Heart right ventricle (tissue), 16 donors: ENCODE results near the gene ACOT6. TPM values are rescaled to one million over a fixed set of nuclear protein-coding genes. Genes with fewer than 3 reads are reported as not detected.
"Not testable (repeated sequence)": the region's sequence is repeated elsewhere in the genome, so short reads cannot be mapped to it uniquely, and the experiment has no call there.

Source experiments
- ATAC-seq, 8 donors: fragments of 200-7000 bp; cut with Tn5 transposase; one replicate each; pipeline ENCODE4 v1.9.1; 2020; ENCODE audit warnings: mild to moderate bottlenecking in 8 of 8, moderate library complexity in 8 of 8, moderate number of reproducible peaks in 1 of 8
- DNase-seq, 2 donors: peaks; one replicate each; pipeline ENCODE4 v3.0.0-alpha.2; 2020
- H3K27ac ChIP-seq, 10 donors: fragments of 200-600 bp; sonication (generic) in 2 of 10; one replicate each; pipeline versions ENCODE4 v1.5.0 to v1.8.0; 2020 to 2022; ENCODE audit warnings: mild to moderate bottlenecking in 3 of 10
- H3K27me3 ChIP-seq, 7 donors: fragments of 200-600 bp; one replicate each; pipeline ENCODE4 v1.8.0; 2021 to 2022; ENCODE audit warnings: mild to moderate bottlenecking in 2 of 7
- H3K36me3 ChIP-seq, 9 donors: fragments of 200-600 bp; sonication (generic) in 1 of 9; one replicate each; pipeline versions ENCODE4 v1.5.0 to v1.8.0; 2020 to 2022; ENCODE audit warnings: mild to moderate bottlenecking in 2 of 9
- H3K4me1 ChIP-seq, 9 donors: fragments of 200-600 bp; sonication (generic) in 1 of 9; one replicate each; pipeline versions ENCODE4 v1.5.0 to v1.8.0; 2020 to 2022; ENCODE audit warnings: mild to moderate bottlenecking in 4 of 9
- H3K4me3 ChIP-seq, 10 donors: fragments of 200-600 bp; sonication (generic) in 2 of 10; one replicate each; pipeline versions ENCODE4 v1.5.0 to v1.8.0; 2020 to 2022; ENCODE audit warnings: mild to moderate bottlenecking in 7 of 10, moderate library complexity in 2 of 10
- H3K9me3 ChIP-seq, 11 donors: fragments of 200-600 bp in 10 of 11; sonication (generic) in 2 of 11; one replicate each; pipeline versions ENCODE4 v1.5.0 to v1.8.0; 2013 to 2022; ENCODE audit warnings: mild to moderate bottlenecking in 2 of 11, control low read depth in 1 of 11, moderate library complexity in 1 of 11
- WGBS, 2 donors: extraction: QIAGEN DNeasy Blood & Tissue Kit; methylation state at CpG; one replicate each; pipeline ENCODE4 v1.1.7; 2013; ENCODE audit warnings: inconsistent platforms in 1 of 2; 5-methylcytosine and 5-hydroxymethylcytosine counted together
- intact Hi-C, 10 donors: fragments of 100-400 bp; cut with DNase I; formaldehyde crosslinking; loops; one replicate each; pipeline versions ENCODE4 v1.11.1 to v1.14.2; 2022
- polyA plus RNA-seq, 2 donors: library from polyadenylated mRNA; stranded (reverse); fragments of 200-250 nt; gene quantifications; one replicate each; pipeline ENCODE4 v1.2.3, GENCODE V29; 2013
- total RNA-seq, 10 donors: library from RNA; stranded (reverse); fragmentation: NEBNext Ultra II Directional in 3 of 10; extraction: Animal tissue kit (Norgen Biotek cat#: 25700) in 3 of 10; gene quantifications; one replicate each; pipeline versions ENCODE4 v1.2.1 to v1.2.4, GENCODE V29; 2021 to 2023
- TF ChIP-seq, protein P1 (sequence below), 9 donors: fragments of 200-600 bp; sonication (generic) in 2 of 9; IDR thresholded peaks; one replicate each; pipeline versions ENCODE4 v1.5.0 to v1.8.0; 2021 to 2022; ENCODE audit warnings: antibody characterized with exemption in 9 of 9, mild to moderate bottlenecking in 5 of 9, moderate library complexity in 1 of 9
- donor health status: Arrhythmogenic right ventricular cardiomyopathy.
- donor health status: ischemic (EF 13 %, LVEDD 7.1; RV severe dilation, severe dysfunction).
- donor health status: healthy with polysubstance abuse.
- donor health status: DM: no; HTN: yes; CAD: no.
- donor health status: DM: no; HTN: no; CAD: no.
- donor health status: ischemic (EF 25% LVEDD 6.9; RV normal size, moderate dysfunction).
- donor health status: ischemic (EF 25% LVEDD 5.7; RV mildly dilated, moderate dysfunction).
- donor health status: healthy.
- donor health status: DM: yes; HTN: yes; CAD: no.
- donor health status: Ischemic cardiomyopathy.
- donor health status: ischemic (EF 35%, LVEDD 5.7; RV mildly dilated, moderate dysfunction).
- donor health status: nonischemic (EF 11% LVEDD 7.7; RV severe dilation, severe dysfunction).
- donor health status: DM: yes; HTN: yes; CAD: no.
- donor health status: PGD.
- donor health status: ischemic (EF 29% LVEDD 5.4; RV normal size, mild dysfunction).
- donor health status: nonischemic (EF 23%, LVEDD 6.1; RV moderate dilation, normal function).

Gene ACOT6
- total and polyA plus RNA-seq, 12 donors, result not detected

DNA sequence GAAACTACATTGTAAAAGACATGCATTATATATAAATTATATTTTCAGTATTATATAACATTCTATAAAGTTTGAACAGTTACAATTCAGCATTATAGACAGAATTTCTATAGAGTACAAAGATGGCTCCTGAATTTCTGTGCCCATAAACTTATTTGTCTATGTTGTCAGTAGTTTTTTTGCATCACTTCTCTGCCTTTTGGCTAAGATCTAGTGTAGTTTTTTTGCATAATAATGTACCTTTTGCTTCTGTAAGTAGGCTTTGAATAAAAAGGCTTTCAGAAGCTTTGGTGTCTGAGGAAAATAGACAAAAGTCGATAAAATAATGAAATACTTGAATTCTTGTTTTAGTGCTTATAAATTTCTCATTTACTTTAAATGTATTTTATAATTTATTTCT lies 43.5 kb downstream of the ACOT6 start:
- Histone ChIP-seq H3K36me3 (peaks cover 0 to 71% (median 20%) of the 10 kb centered on the region in 9 donors), H3K27me3 (no peaks in the 10 kb centered on the region), H3K27ac (no peak overlapping the region), H3K4me3 (no peak overlapping the region), H3K4me1 (no peaks in the 10 kb centered on the region), H3K9me3 (no peaks in the 10 kb centered on the region)
- intact Hi-C loops, result no loop called here
- no peak for DNase-seq
- no peak for ATAC-seq
- 94 to 99% methylated on average over 1 of the region's 1 CpG for WGBS, 2 donors
- TF ChIP-seq, protein P1, sequence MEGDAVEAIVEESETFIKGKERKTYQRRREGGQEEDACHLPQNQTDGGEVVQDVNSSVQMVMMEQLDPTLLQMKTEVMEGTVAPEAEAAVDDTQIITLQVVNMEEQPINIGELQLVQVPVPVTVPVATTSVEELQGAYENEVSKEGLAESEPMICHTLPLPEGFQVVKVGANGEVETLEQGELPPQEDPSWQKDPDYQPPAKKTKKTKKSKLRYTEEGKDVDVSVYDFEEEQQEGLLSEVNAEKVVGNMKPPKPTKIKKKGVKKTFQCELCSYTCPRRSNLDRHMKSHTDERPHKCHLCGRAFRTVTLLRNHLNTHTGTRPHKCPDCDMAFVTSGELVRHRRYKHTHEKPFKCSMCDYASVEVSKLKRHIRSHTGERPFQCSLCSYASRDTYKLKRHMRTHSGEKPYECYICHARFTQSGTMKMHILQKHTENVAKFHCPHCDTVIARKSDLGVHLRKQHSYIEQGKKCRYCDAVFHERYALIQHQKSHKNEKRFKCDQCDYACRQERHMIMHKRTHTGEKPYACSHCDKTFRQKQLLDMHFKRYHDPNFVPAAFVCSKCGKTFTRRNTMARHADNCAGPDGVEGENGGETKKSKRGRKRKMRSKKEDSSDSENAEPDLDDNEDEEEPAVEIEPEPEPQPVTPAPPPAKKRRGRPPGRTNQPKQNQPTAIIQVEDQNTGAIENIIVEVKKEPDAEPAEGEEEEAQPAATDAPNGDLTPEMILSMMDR (IDR thresholded peaks at IDR 0.05), result no peak

GRCh38 chr14:73659202-73659601 lies 46.9 kb downstream of the ACOT6 start:
- H3K27ac ChIP-seq, H3K9me3 ChIP-seq, DNase-seq, H3K4me3 ChIP-seq, H3K4me1 ChIP-seq, ATAC-seq, H3K27me3 ChIP-seq, intact Hi-C loops: not testable (repeated sequence)
- peaks cover 0 to 70% (median 7%) of the 10 kb centered on the region in 9 donors for H3K36me3 ChIP-seq
- WGBS, 2 donors, result 96 to 98% methylated on average over 11 of the region's 11 CpGs

- WGBS, 2 donors, result 92 to 93% methylated on average over 2 of the region's 2 CpGs
- peaks cover 0 to 66% (median 6%) of the 10 kb centered on the region in 9 donors for H3K36me3 ChIP-seq
- peaks cover 0 to 7% (median 0%) of the 10 kb centered on the region in 9 donors for H3K4me1 ChIP-seq
- H3K27ac ChIP-seq, result no peak overlapping the region
- H3K4me3 ChIP-seq, result no peak overlapping the region
- H3K27me3 ChIP-seq, result no peaks in the 10 kb centered on the region
- ATAC-seq, result no peak
- TF ChIP-seq, protein P1 (IDR thresholded peaks at IDR 0.05), result no peak
- H3K9me3 ChIP-seq, result peaks cover 0 to 3% (median 0%) of the 10 kb centered on the region in 11 donors
- intact Hi-C loops, result no loop called here
- no peak for DNase-seq
These were observed 48.2 kb downstream of the ACOT6 start for GRCh38 chr14:73660511-73660910.

DNA sequence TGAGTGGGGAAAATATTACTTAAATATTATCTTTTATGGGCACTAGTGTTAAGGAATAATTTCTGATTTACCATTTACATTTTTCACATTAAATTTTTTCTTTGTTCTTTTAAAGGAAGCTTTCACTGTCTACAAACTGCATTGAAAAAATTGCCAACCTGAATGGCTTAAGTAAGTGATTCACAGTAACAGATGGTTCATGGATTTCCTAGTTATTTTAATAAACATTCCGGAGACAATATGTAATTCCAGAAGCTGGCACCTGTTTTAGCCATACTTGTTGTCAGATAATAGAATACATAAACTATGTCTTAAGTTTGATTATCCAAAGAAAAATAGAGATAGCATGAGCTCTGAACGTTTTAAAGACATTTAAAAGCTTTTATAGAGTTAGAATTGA lies 49.6 kb downstream of the ACOT6 start:
- Histone ChIP-seq H3K4me1 (peaks cover 0 to 7% (median 0%) of the 10 kb centered on the region in 9 donors), H3K27ac (no peak overlapping the region), H3K9me3 (peaks cover 0 to 3% (median 0%) of the 10 kb centered on the region in 11 donors), H3K27me3 (no peaks in the 10 kb centered on the region), H3K4me3 (no peak overlapping the region), H3K36me3 (peaks cover 0 to 61% (median 6%) of the 10 kb centered on the region in 9 donors)
- TF ChIP-seq, protein P1 (IDR thresholded peaks at IDR 0.05), result no peak
- intact Hi-C loops, result no loop called here
- 74 to 80% methylated on average over 2 of the region's 2 CpGs for WGBS, 2 donors
- ATAC-seq (no peak), DNase-seq (no peak)

- H3K4me1 ChIP-seq, result peaks cover 0 to 7% (median 0%) of the 10 kb centered on the region in 9 donors
- no peak for DNase-seq
- peaks cover 0 to 62% (median 6%) of the 10 kb centered on the region in 9 donors for H3K36me3 ChIP-seq
- TF ChIP-seq, protein P1 (IDR thresholded peaks at IDR 0.05), result peak in 1 of 9 donors; percentile 38
- WGBS, 2 donors, result 85 to 93% methylated on average over 1 of the region's 1 CpG
- intact Hi-C loops, result no loop called here
- ATAC-seq, result peak in 1 of 8 donors; percentile 74
- no peak overlapping the region for H3K27ac ChIP-seq
- H3K4me3 ChIP-seq, result no peak overlapping the region
- H3K27me3 ChIP-seq, result no peaks in the 10 kb centered on the region
- H3K9me3 ChIP-seq, result peaks cover 0 to 3% (median 0%) of the 10 kb centered on the region in 11 donors
These were observed 50.2 kb downstream of the ACOT6 start for GRCh38 chr14:73662487-73662943.
